ENCODE results near the gene FPGS. TPM values are rescaled to one million over a fixed set of nuclear protein-coding genes. Genes with fewer than 3 reads are reported as not detected.

FPGS gene
- total RNA-seq, 1 donor from 2014 or later = 32.8 TPM

DNA sequence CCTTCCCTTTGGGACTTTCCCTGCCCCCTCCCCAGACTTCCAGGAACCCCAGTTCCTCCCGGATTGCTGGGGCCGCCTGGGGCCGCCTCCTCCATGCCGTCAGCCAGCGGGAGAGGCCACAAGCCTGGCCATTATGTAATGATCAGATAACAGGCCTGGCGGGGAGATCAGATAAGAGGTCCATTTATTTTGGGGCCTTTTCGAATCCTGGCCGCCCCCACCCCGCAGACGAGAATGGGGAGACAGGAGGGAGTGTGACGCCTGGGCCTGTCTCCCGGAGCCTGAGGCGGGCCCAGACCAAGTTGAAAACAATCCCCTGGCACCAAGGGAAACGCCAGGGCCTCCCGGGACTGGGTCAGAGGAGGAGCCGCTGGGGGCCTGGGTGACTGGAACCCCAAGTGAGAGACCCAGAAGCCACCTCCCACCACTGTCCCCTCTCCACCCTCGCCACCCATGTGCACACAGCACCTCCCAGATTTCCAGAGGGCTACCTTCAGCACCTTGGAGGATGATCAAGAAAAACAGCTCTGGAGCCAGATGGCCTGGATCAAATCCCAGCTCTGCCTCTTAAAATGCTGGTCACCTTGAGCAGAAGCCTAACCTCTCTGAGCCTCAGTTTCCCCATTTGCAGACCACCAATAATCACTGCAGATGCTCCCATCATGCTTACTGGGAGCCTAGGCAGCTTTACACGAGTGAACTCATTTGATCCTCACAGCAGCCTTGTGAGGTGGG, 43.9 kb downstream of the FPGS start:
- Mint-ChIP-seq H3K4me1 (peaks cover 7% of the 10 kb centered on the region), H3K27ac (no peak overlapping the region), H3K9me3 (peaks cover 10% of the 10 kb centered on the region), H3K4me3 (no peak overlapping the region), H3K36me3 (no peaks in the 10 kb centered on the region), H3K27me3 (ENCODE audit: insufficient read depth, low read depth) (peaks cover 3% of the 10 kb centered on the region)
- DNase-seq (ENCODE audit: low spot score) = no peak
- Histone ChIP-seq H3K27ac (no peak overlapping the region), H3F3A (ENCODE audit: low read depth) (no peaks in the 10 kb centered on the region), H3K4me1 (no peaks in the 10 kb centered on the region), H3K36me3 (no peaks in the 10 kb centered on the region), H3K4me3 (no peak overlapping the region), H3K27me3 (no peaks in the 10 kb centered on the region), H3K79me2 (ENCODE audit: low read depth) (no peaks in the 10 kb centered on the region), H2AFZ (replicated peaks) (no peak overlapping the region), H3K9me3 (ENCODE audit: low read depth) (no peaks in the 10 kb centered on the region), H3K9ac (no peak overlapping the region), H4K20me1 (ENCODE audit: low read depth) (no peaks in the 10 kb centered on the region), H3K4me2 (no peak overlapping the region)
- TF ChIP-seq EZH2phosphoT487 (IDR thresholded peaks at IDR 0.05) (no peak), CTCF (IDR thresholded peaks at IDR 0.05) (no peak), EZH2 (IDR thresholded peaks at IDR 0.05) (no peak)

DNA sequence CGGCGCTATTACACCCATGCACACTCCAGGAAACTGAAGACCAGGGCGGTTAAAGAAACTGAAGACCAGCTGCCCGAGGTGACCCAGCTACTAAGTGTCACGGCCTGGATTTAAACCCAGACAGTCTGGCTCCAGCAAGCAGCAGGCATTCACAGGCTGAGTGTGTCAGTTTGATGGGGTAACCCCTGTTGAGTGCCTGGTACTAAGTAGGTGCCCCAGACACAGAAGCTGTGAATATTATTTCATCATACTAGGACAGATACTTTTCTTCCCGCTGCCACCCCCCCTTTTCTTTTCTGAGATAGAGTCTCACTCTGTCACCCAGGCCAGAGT, 44.5 kb downstream of the FPGS start:
- no peaks in the 10 kb centered on the region for H3K9me3 ChIP-seq (ENCODE audit: low read depth)
- no peak overlapping the region for H3K9ac ChIP-seq
- no peaks in the 10 kb centered on the region for H3K4me1 ChIP-seq
- H3K79me2 ChIP-seq (ENCODE audit: low read depth) = no peaks in the 10 kb centered on the region
- no peak overlapping the region for H3K27ac ChIP-seq
- no peaks in the 10 kb centered on the region for H3F3A ChIP-seq (ENCODE audit: low read depth)
- H3K27me3 Mint-ChIP-seq (ENCODE audit: insufficient read depth, low read depth) = peaks cover 3% of the 10 kb centered on the region
- TF ChIP-seq EZH2 (IDR thresholded peaks at IDR 0.05) = no peak
- no peak for TF ChIP-seq CTCF (IDR thresholded peaks at IDR 0.05)
- no peak for TF ChIP-seq EZH2phosphoT487 (IDR thresholded peaks at IDR 0.05)
- H3K27me3 ChIP-seq = no peaks in the 10 kb centered on the region
- H2AFZ ChIP-seq (replicated peaks) = no peak overlapping the region
- no peaks in the 10 kb centered on the region for H4K20me1 ChIP-seq (ENCODE audit: low read depth)
- H3K27ac Mint-ChIP-seq = no peak overlapping the region
- H3K4me3 ChIP-seq = no peak overlapping the region
- H3K9me3 Mint-ChIP-seq = peaks cover 10% of the 10 kb centered on the region
- DNase-seq (ENCODE audit: low spot score) = no peak
- peaks cover 7% of the 10 kb centered on the region for H3K4me1 Mint-ChIP-seq
- no peak overlapping the region for H3K4me2 ChIP-seq
- no peak overlapping the region for H3K4me3 Mint-ChIP-seq
- no peaks in the 10 kb centered on the region for H3K36me3 Mint-ChIP-seq
- H3K36me3 ChIP-seq = no peaks in the 10 kb centered on the region

DNA sequence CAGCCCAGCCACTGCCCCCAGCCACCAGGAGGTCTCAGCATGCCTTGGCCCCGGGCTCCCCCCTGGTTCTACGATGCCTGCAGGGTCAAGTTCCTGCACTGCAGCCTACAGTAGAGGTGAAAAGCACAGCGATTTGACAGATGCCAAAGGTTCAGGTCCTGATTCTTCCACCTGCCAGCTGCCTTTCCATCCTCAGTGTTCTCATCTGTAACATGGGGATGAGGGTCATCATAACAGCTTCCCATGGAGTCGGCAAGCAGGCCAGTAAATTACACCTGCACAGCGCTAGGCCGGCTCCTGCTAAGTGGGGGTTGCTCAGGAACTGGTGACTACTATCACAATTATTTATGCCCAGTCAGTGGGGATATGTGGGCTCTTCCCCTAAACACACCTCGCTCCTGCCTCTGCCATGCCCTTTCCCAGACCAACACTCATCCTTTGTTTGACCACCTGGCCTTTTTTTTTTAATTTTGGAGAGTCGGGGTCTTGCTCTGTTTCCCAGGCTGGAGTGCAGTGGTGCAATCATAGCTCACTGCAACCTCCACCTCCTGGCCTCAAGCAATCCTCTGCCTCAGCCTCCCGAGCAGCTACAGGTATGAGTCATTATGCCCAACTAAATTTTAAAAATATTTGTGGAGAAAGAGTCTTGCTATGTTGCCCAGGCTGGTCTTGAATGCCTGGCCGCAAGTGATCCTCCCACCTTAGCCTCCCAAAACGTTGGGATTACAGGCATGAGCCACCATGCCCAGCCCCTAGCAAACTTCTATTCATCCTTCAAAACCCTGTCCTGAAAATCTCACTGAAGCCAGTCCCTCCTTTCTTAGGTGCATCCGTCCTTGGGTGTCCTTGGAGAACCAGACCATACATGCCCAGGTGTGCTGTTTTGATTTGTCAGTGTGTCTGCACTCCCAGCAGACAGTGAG, 45.4 kb downstream of the FPGS start:
- Mint-ChIP-seq H3K27me3 (ENCODE audit: insufficient read depth, low read depth) (peaks cover 3% of the 10 kb centered on the region), H3K27ac (no peak overlapping the region)
- no peaks in the 10 kb centered on the region for H3K79me2 ChIP-seq (ENCODE audit: low read depth)

More for the DNA sequence above, 45.4 kb downstream of the FPGS start:
- Histone ChIP-seq H3K9ac (no peak overlapping the region), H3K4me3 (no peak overlapping the region), H3K4me1 (no peaks in the 10 kb centered on the region), H3K36me3 (no peaks in the 10 kb centered on the region), H4K20me1 (ENCODE audit: low read depth) (no peaks in the 10 kb centered on the region), H3F3A (ENCODE audit: low read depth) (no peaks in the 10 kb centered on the region), H3K27me3 (no peaks in the 10 kb centered on the region), H3K9me3 (ENCODE audit: low read depth) (no peaks in the 10 kb centered on the region), H2AFZ (replicated peaks) (no peak overlapping the region), H3K4me2 (no peak overlapping the region), H3K27ac (no peak overlapping the region)
- H3K4me3 Mint-ChIP-seq = no peak overlapping the region
- TF ChIP-seq CTCF (IDR thresholded peaks at IDR 0.05) = no peak
- no peak for TF ChIP-seq EZH2 (IDR thresholded peaks at IDR 0.05)
- no peak for TF ChIP-seq EZH2phosphoT487 (IDR thresholded peaks at IDR 0.05)
- DNase-seq (ENCODE audit: low spot score) = no peak
- peaks cover 7% of the 10 kb centered on the region for H3K4me1 Mint-ChIP-seq
- no peaks in the 10 kb centered on the region for H3K36me3 Mint-ChIP-seq
- peaks cover 10% of the 10 kb centered on the region for H3K9me3 Mint-ChIP-seq
